Measurements from ENCODE around the gene PDZD2.

DNA sequence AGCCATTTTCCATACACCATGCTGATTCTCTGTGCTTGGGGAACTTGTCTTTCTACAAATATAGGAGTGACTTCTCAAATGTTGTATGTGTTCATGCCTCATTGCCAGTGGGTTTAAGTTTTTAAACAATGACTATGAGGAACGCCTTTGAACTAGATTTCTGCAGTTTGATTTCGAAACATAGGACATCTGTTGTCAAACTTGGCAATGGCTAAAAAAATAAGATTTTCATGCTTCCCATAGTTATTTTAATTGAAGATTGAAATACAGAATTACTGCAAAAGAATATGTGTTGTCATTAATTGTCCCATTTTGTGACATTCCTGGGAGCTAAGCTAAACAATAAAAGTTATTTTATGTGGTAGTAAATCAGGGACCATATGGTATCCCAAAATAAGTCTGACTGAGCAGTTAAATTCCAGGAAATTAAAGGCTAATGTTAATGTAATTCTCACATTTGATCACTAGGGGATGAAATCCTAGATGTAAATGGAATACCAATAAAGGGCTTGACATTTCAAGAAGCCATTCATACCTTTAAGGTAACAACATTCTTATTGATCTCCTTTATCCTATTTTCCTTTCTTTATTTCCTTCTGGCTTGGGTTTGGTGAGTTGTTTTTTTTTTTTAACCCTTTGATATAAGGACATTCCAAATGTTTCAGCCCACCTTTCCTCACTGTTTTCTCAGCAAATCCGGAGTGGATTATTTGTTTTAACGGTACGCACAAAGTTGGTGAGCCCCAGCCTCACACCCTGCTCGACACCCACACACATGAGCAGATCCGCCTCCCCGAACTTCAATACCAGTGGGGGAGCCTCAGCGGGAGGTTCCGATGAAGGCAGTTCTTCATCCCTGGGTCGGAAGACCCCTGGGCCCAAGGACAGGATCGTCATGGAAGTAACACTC is 418.5 kb downstream of the PDZD2 start:
- peak in 1 of 5 experiments; percentile 21 for TF ChIP-seq CTCF (IDR thresholded peaks at IDR 0.05 in 4 of 5, conservative IDR thresholded peaks at IDR 0.05 in 1 of 5)
- TF ChIP-seq POLR2A (IDR thresholded peaks at IDR 0.05) = no peak

Measured in gastrocnemius medialis (tissue), 4 donors.